HEK293 (cell line): Measurements from ENCODE around the gene PPEF1.

Source experiments
- GLIS2 ChIP-seq: fragments of 450-650 bp; formaldehyde crosslinking; IDR thresholded peaks from 2 replicates; pipeline ENCODE4 v1.5.1; 2016; ENCODE audit warnings: missing biosample characterization, missing genetic modification characterization
- KLF1 ChIP-seq: fragments of 450-650 bp; formaldehyde crosslinking; IDR thresholded peaks from 2 replicates; pipeline ENCODE4 v1.5.1; 2016; ENCODE audit warnings: missing biosample characterization, missing genetic modification characterization
- SETDB1 ChIP-seq: IDR thresholded peaks from one replicate; pipeline ENCODE4 v1.6.1; 2017; ENCODE audit warnings: mild to moderate bottlenecking, low read length, moderate library complexity, mixed read lengths; ENCODE audit not compliant: insufficient read length
- ZBTB21 ChIP-seq: fragments of 450-650 bp; formaldehyde crosslinking; IDR thresholded peaks from 2 replicates; pipeline ENCODE4 v1.5.1; 2017; ENCODE audit warnings: missing biosample characterization, missing genetic modification characterization
- ZIC2 ChIP-seq: fragments of 450-650 bp; formaldehyde crosslinking; IDR thresholded peaks from 2 replicates; pipeline ENCODE4 v1.5.1; 2016; ENCODE audit warnings: missing biosample characterization, missing genetic modification characterization
- ZNF121 ChIP-seq: fragments of 450-650 bp; formaldehyde crosslinking; IDR thresholded peaks from 2 replicates; pipeline ENCODE4 v1.5.1; 2016; ENCODE audit warnings: missing biosample characterization, missing genetic modification characterization
- ZNF157 ChIP-seq: fragments of 450-650 bp; formaldehyde crosslinking; IDR thresholded peaks from 2 replicates; pipeline ENCODE4 v1.5.1; 2016; ENCODE audit warnings: missing biosample characterization, missing genetic modification characterization
- ZNF221 ChIP-seq: fragments of 450-650 bp; formaldehyde crosslinking; IDR thresholded peaks from 2 replicates; pipeline ENCODE4 v1.5.1; 2017; ENCODE audit warnings: missing biosample characterization, missing genetic modification characterization, borderline replicate concordance
- ZNF354C ChIP-seq: fragments of 450-650 bp; formaldehyde crosslinking; IDR thresholded peaks from 2 replicates; pipeline ENCODE4 v1.5.1; 2016; ENCODE audit warnings: missing biosample characterization, missing genetic modification characterization, low read depth, borderline replicate concordance
- ZNF394 ChIP-seq: fragments of 450-650 bp; formaldehyde crosslinking; IDR thresholded peaks from 2 replicates; pipeline ENCODE4 v1.5.1; 2016; ENCODE audit warnings: missing biosample characterization, missing genetic modification characterization, mild to moderate bottlenecking, moderate library complexity, borderline replicate concordance
- ZNF404 ChIP-seq: fragments of 450-650 bp; formaldehyde crosslinking; IDR thresholded peaks from 2 replicates; pipeline ENCODE4 v1.5.1; 2017; ENCODE audit warnings: missing biosample characterization, missing genetic modification characterization
- ZNF433 ChIP-seq: fragments of 450-650 bp; formaldehyde crosslinking; IDR thresholded peaks from 2 replicates; pipeline ENCODE4 v1.5.1; 2016; ENCODE audit warnings: missing biosample characterization, missing genetic modification characterization, low read depth
- ZNF561 ChIP-seq: fragments of 450-650 bp; IDR thresholded peaks from 2 replicates; pipeline ENCODE4 v1.5.1; 2018; ENCODE audit warnings: missing biosample characterization, missing genetic modification characterization, borderline replicate concordance
- ZNF571 ChIP-seq: fragments of 450-650 bp; formaldehyde crosslinking; IDR thresholded peaks from 2 replicates; pipeline ENCODE4 v1.5.0; 2017; ENCODE audit warnings: missing biosample characterization, missing genetic modification characterization
- ZNF629 ChIP-seq: fragments of 450-650 bp; formaldehyde crosslinking; IDR thresholded peaks from 2 replicates; pipeline ENCODE4 v1.5.1; 2017; ENCODE audit warnings: missing biosample characterization, missing genetic modification characterization
- ZNF776 ChIP-seq: fragments of 450-650 bp; formaldehyde crosslinking; IDR thresholded peaks from 2 replicates; pipeline ENCODE4 v1.5.0; 2017; ENCODE audit warnings: missing biosample characterization, missing genetic modification characterization, borderline replicate concordance
- ZNF843 ChIP-seq: fragments of 450-650 bp; formaldehyde crosslinking; IDR thresholded peaks from 2 replicates; pipeline ENCODE4 v1.5.1; 2016; ENCODE audit warnings: missing biosample characterization, missing genetic modification characterization
- ZXDB ChIP-seq: fragments of 450-650 bp; formaldehyde crosslinking; IDR thresholded peaks from 2 replicates; pipeline ENCODE4 v1.5.1; 2016; ENCODE audit warnings: missing biosample characterization, missing genetic modification characterization
- TF ChIP-seq, protein P1 (sequence below): fragments of 450-650 bp; formaldehyde crosslinking; IDR thresholded peaks from 2 replicates; pipeline ENCODE4 v1.5.1; 2017; ENCODE audit warnings: missing biosample characterization, missing genetic modification characterization
- TF ChIP-seq, protein P2 (sequence below): fragments of 450-650 bp; formaldehyde crosslinking; IDR thresholded peaks from 2 replicates; pipeline ENCODE4 v1.5.1; 2016; ENCODE audit warnings: missing biosample characterization, missing genetic modification characterization
- TF ChIP-seq, protein P3 (sequence below): fragments of 450-650 bp; formaldehyde crosslinking; IDR thresholded peaks from 2 replicates; pipeline ENCODE4 v1.5.1; 2016; ENCODE audit warnings: missing biosample characterization, missing genetic modification characterization
- TF ChIP-seq, protein P4 (sequence below): fragments of 450-650 bp; formaldehyde crosslinking; IDR thresholded peaks from 2 replicates; pipeline ENCODE4 v1.5.1; 2017; ENCODE audit warnings: missing biosample characterization, missing genetic modification characterization
- TF ChIP-seq, protein P5 (sequence below): fragments of 450-650 bp; formaldehyde crosslinking; IDR thresholded peaks from 2 replicates; pipeline ENCODE4 v1.5.1; 2017; ENCODE audit warnings: missing biosample characterization, missing genetic modification characterization
- TF ChIP-seq, protein P6 (sequence below): fragments of 450-650 bp; formaldehyde crosslinking; optimal IDR thresholded peaks from 2 replicates; pipeline ENCODE3; 2016; ENCODE audit warnings: missing biosample characterization, mild to moderate bottlenecking, missing genetic modification characterization
- TF ChIP-seq, protein P7 (sequence below): fragments of 450-650 bp; formaldehyde crosslinking; IDR thresholded peaks from 2 replicates; pipeline ENCODE4 v1.5.1; 2016; ENCODE audit warnings: missing biosample characterization, missing genetic modification characterization
- TF ChIP-seq, protein P8 (sequence below): fragments of 450-650 bp; formaldehyde crosslinking; IDR thresholded peaks from 2 replicates; pipeline ENCODE4 v1.5.1; 2017; ENCODE audit warnings: missing biosample characterization, missing genetic modification characterization

The PPEF1 gene

DNA sequence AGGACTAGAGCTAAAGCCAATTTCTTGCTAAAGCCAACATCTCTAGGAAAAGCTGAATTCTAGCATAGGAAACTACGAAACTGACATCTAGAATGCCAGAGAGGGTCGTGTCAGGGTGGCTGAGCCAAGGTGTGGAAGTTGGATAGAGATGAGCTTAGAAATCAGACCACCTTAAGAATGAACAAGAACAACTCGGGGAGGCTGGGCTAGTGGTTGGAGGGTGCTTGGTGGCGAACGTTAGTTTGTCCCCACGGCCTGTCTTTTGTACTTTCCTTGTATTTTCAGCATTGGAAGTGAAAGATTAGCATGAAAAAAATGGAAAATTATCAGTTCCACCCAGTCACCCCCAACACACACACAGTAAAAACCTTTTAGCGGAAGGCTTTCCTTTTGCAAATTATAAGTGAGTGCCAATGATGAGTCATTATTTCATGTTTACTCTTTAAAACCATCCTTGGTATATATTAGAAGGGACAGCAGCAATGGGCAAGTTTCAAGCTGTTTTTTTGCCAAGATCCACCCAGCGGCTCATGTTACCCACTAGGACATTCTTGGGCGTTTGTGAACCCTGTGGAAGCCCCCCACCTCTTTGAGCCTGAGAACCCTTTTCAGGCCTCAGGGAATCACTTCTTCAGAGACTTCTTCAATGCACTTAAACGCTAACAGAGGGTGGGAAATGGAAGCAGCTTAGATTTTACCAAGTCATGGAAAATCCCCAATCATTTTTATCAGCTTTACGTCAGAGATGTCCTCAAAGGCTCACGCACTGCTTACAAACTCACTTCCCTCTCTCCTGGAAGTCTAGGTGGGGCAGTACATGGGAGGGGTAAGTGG lies 4.9 kb upstream of the PPEF1 start (continued):
- peak; percentile 50; the same call in 1 of the 2 replicates for TF ChIP-seq KLF1
- no peak for TF ChIP-seq SETDB1
- TF ChIP-seq ZNF433: no peak
- TF ChIP-seq, protein P1, sequence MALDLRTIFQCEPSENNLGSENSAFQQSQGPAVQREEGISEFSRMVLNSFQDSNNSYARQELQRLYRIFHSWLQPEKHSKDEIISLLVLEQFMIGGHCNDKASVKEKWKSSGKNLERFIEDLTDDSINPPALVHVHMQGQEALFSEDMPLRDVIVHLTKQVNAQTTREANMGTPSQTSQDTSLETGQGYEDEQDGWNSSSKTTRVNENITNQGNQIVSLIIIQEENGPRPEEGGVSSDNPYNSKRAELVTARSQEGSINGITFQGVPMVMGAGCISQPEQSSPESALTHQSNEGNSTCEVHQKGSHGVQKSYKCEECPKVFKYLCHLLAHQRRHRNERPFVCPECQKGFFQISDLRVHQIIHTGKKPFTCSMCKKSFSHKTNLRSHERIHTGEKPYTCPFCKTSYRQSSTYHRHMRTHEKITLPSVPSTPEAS (tag by site-specific recombination): 0 out of 2 replicates have a peak, but pooled peaks have one; percentile 19
- TF ChIP-seq, protein P2, sequence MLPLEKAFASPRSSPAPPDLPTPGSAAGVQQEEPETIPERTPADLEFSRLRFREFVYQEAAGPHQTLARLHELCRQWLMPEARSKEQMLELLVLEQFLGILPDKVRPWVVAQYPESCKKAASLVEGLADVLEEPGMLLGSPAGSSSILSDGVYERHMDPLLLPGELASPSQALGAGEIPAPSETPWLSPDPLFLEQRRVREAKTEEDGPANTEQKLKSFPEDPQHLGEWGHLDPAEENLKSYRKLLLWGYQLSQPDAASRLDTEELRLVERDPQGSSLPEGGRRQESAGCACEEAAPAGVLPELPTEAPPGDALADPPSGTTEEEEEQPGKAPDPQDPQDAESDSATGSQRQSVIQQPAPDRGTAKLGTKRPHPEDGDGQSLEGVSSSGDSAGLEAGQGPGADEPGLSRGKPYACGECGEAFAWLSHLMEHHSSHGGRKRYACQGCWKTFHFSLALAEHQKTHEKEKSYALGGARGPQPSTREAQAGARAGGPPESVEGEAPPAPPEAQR: no peak
- TF ChIP-seq, protein P3, sequence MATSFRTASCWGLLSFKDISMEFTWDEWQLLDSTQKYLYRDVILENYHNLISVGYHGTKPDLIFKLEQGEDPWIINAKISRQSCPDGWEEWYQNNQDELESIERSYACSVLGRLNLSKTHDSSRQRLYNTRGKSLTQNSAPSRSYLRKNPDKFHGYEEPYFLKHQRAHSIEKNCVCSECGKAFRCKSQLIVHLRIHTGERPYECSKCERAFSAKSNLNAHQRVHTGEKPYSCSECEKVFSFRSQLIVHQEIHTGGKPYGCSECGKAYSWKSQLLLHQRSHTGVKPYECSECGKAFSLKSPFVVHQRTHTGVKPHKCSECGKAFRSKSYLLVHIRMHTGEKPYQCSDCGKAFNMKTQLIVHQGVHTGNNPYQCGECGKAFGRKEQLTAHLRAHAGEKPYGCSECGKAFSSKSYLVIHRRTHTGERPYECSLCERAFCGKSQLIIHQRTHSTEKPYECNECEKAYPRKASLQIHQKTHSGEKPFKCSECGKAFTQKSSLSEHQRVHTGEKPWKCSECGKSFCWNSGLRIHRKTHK (tag by site-specific recombination): no peak
- no peak for TF ChIP-seq ZNF157 (tag by site-specific recombination)
- TF ChIP-seq, protein P4, sequence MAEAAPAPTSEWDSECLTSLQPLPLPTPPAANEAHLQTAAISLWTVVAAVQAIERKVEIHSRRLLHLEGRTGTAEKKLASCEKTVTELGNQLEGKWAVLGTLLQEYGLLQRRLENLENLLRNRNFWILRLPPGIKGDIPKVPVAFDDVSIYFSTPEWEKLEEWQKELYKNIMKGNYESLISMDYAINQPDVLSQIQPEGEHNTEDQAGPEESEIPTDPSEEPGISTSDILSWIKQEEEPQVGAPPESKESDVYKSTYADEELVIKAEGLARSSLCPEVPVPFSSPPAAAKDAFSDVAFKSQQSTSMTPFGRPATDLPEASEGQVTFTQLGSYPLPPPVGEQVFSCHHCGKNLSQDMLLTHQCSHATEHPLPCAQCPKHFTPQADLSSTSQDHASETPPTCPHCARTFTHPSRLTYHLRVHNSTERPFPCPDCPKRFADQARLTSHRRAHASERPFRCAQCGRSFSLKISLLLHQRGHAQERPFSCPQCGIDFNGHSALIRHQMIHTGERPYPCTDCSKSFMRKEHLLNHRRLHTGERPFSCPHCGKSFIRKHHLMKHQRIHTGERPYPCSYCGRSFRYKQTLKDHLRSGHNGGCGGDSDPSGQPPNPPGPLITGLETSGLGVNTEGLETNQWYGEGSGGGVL (tag by site-specific recombination): peak; percentile 72
- TF ChIP-seq ZNF629 (tag by site-specific recombination): peak; percentile 96
- TF ChIP-seq, protein P5, sequence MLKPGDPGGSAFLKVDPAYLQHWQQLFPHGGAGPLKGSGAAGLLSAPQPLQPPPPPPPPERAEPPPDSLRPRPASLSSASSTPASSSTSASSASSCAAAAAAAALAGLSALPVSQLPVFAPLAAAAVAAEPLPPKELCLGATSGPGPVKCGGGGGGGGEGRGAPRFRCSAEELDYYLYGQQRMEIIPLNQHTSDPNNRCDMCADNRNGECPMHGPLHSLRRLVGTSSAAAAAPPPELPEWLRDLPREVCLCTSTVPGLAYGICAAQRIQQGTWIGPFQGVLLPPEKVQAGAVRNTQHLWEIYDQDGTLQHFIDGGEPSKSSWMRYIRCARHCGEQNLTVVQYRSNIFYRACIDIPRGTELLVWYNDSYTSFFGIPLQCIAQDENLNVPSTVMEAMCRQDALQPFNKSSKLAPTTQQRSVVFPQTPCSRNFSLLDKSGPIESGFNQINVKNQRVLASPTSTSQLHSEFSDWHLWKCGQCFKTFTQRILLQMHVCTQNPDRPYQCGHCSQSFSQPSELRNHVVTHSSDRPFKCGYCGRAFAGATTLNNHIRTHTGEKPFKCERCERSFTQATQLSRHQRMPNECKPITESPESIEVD (tag by site-specific recombination): peak; percentile 51; the same call in 1 of the 2 replicates
- TF ChIP-seq ZNF571 (tag by site-specific recombination): no peak
- 0 out of 2 replicates have a peak, but pooled peaks have one; percentile 50 for TF ChIP-seq ZNF843
- TF ChIP-seq ZNF561 (tag by site-specific recombination): no peak
- no peak for TF ChIP-seq ZNF221 (tag by site-specific recombination)
- TF ChIP-seq ZIC2 (tag by site-specific recombination): no peak
- TF ChIP-seq ZNF354C (tag by site-specific recombination): no peak
- no peak for TF ChIP-seq ZNF121 (tag by site-specific recombination)
- no peak for TF ChIP-seq ZNF404 (tag by site-specific recombination)
- peak; percentile 37; the same call in 1 of the 2 replicates for TF ChIP-seq GLIS2 (tag by site-specific recombination)
- TF ChIP-seq, protein P6, sequence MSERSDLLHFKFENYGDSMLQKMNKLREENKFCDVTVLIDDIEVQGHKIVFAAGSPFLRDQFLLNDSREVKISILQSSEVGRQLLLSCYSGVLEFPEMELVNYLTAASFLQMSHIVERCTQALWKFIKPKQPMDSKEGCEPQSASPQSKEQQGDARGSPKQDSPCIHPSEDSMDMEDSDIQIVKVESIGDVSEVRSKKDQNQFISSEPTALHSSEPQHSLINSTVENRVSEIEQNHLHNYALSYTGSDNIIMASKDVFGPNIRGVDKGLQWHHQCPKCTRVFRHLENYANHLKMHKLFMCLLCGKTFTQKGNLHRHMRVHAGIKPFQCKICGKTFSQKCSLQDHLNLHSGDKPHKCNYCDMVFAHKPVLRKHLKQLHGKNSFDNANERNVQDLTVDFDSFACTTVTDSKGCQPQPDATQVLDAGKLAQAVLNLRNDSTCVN (tag by site-specific recombination): no peak
- peak; percentile 90; the same call in 1 of the 2 replicates for TF ChIP-seq ZBTB21 (tag by site-specific recombination)
- TF ChIP-seq ZNF776 (tag by site-specific recombination): no peak
- TF ChIP-seq ZNF394 (tag by site-specific recombination): no peak
- TF ChIP-seq, protein P7, sequence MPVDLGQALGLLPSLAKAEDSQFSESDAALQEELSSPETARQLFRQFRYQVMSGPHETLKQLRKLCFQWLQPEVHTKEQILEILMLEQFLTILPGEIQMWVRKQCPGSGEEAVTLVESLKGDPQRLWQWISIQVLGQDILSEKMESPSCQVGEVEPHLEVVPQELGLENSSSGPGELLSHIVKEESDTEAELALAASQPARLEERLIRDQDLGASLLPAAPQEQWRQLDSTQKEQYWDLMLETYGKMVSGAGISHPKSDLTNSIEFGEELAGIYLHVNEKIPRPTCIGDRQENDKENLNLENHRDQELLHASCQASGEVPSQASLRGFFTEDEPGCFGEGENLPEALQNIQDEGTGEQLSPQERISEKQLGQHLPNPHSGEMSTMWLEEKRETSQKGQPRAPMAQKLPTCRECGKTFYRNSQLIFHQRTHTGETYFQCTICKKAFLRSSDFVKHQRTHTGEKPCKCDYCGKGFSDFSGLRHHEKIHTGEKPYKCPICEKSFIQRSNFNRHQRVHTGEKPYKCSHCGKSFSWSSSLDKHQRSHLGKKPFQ (tag by site-specific recombination): no peak
- TF ChIP-seq, protein P8, sequence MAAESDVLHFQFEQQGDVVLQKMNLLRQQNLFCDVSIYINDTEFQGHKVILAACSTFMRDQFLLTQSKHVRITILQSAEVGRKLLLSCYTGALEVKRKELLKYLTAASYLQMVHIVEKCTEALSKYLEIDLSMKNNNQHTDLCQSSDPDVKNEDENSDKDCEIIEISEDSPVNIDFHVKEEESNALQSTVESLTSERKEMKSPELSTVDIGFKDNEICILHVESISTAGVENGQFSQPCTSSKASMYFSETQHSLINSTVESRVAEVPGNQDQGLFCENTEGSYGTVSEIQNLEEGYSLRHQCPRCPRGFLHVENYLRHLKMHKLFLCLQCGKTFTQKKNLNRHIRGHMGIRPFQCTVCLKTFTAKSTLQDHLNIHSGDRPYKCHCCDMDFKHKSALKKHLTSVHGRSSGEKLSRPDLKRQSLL: no peak
- 0 out of 2 replicates have a peak, but pooled peaks have one; percentile 13 for TF ChIP-seq ZXDB (tag by site-specific recombination)
